GM10266 (cell line): ENCODE measurements around the gene CCDC57.
"Not testable (repeated sequence)": the region's sequence is repeated elsewhere in the genome, so short reads cannot be mapped to it uniquely, and the experiment has no call there.

Source experiments
- DNase-seq: peaks from one replicate; pipeline ENCODE4 v3.0.0; 2012; ENCODE audit errors: extremely low spot score
- TF ChIP-seq, protein P1 (sequence below): IDR thresholded peaks from 2 replicates; pipeline ENCODE4 v1.5.1; 2012; ENCODE audit warnings: mild to moderate bottlenecking, low read depth; ENCODE audit not compliant: control insufficient read depth, insufficient read depth; ENCODE audit errors: missing control alignments

CCDC57 gene, protein sequence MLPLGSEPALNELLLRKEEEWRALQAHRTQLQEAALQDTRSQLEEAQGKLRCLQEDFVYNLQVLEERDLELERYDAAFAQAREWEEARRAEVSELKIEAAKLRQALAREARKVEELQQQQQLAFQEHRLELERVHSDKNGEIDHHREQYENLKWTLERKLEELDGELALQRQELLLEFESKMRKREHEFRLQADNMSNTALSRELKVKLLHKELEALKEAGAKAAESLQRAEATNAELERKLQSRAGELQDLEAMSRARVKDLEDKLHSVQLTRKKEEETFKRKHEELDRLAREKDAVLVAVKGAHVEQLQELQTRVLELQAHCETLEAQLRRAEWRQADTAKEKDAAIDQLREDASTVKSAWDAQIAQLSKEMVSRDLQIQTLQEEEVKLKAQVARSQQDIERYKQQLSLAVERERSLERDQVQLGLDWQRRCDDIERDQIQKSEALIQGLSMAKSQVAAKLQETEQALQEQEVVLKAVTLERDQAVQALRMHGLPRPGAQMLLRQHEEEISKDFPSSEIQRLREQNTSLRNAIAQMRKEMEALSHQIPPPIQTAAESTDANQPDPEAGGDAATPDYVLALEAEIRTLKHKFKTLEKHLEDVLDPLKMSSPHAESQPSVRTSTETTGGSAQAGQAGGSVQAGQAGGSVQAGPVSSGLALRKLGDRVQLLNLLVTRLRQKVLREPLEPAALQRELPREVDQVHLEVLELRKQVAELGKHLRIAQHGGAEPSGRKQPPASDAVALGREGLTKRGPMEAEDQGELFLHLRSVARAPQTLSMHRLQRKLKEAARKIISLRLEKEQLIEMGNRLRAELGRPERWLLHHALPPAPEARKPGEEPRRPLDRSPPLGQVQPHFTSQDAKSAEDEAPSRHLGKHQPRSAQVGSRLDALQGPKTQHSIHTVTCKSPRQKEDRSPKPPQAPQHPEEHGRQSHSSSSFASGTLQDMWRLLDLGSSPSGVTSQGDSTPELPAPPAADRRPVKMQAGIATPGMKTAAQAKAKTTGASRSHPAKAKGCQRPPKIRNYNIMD

DNA sequence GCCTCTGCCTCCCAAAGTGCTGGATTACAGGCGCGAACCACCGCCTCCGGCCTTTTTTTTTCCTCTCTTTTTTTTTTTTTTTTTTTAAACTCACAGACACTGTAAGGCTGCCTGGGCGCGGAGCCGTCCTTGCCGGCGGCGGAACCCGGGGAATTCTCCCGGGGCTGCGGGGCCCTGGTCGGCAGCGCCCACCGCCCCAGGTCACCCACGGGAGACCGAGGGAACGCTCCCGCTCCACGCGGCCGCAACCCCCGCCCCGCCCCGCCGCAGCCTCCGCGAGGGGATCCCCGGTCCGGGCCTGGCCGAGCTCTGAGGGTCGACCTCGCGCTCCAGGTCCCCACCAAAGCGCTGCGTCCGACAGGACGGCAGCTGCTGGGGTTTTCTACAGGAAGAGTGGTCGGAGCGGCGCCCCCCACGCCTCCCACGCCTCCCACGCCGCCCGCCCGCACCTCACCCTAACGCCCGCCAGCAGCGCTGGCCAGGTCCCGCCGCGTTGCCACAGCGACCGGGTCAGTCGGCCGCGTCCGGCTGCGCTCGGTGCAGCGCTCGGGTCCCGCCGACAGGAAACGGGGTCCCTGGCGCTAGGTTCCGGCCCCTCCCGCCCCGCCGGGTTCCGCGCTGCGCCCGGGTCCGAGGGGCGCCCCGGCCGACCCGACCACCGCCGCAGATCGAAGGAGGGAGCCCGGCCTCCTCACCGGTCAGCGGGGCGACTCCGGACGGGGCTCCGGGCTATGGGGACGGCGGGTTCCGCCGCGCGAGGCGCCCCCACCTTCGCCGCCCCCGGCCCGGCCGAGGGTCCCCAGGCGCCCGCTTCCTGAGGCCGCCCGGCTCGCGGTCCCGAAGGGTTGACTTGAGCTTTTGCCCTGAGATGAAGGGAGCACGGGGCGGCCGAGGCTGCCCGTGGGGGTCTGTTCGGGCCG, at the start of gene CCDC57:
Gene CCDC57, minus strand, starts transcription at position 512 of the 920 bp plus-strand sequence. CDS start 10,898 bp downstream, outside the sequence.
- TF ChIP-seq, protein P1, sequence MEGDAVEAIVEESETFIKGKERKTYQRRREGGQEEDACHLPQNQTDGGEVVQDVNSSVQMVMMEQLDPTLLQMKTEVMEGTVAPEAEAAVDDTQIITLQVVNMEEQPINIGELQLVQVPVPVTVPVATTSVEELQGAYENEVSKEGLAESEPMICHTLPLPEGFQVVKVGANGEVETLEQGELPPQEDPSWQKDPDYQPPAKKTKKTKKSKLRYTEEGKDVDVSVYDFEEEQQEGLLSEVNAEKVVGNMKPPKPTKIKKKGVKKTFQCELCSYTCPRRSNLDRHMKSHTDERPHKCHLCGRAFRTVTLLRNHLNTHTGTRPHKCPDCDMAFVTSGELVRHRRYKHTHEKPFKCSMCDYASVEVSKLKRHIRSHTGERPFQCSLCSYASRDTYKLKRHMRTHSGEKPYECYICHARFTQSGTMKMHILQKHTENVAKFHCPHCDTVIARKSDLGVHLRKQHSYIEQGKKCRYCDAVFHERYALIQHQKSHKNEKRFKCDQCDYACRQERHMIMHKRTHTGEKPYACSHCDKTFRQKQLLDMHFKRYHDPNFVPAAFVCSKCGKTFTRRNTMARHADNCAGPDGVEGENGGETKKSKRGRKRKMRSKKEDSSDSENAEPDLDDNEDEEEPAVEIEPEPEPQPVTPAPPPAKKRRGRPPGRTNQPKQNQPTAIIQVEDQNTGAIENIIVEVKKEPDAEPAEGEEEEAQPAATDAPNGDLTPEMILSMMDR = no peak
- DNase-seq = peak; percentile 98

DNA sequence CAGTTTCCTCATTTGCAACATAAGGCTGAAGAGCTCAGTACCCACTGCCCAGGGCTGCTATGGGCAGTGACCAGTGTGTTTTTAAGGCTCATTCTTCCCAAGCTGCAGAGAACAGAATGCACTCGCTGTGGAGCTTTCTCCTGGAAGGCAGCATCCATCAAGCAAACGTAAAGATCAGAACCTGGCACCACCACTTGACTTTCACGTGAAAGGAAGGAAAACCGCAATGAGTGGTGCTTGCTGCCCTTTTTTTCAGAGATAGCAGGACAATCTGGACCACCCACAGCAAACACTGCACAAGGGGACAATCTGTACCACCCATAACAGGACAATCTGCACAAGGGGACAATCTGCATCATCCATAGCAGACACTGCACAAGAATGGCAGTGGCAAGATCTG, 49.7 kb upstream of the CCDC57 start:
- TF ChIP-seq, protein P1 = no peak
- no peak for DNase-seq

DNA sequence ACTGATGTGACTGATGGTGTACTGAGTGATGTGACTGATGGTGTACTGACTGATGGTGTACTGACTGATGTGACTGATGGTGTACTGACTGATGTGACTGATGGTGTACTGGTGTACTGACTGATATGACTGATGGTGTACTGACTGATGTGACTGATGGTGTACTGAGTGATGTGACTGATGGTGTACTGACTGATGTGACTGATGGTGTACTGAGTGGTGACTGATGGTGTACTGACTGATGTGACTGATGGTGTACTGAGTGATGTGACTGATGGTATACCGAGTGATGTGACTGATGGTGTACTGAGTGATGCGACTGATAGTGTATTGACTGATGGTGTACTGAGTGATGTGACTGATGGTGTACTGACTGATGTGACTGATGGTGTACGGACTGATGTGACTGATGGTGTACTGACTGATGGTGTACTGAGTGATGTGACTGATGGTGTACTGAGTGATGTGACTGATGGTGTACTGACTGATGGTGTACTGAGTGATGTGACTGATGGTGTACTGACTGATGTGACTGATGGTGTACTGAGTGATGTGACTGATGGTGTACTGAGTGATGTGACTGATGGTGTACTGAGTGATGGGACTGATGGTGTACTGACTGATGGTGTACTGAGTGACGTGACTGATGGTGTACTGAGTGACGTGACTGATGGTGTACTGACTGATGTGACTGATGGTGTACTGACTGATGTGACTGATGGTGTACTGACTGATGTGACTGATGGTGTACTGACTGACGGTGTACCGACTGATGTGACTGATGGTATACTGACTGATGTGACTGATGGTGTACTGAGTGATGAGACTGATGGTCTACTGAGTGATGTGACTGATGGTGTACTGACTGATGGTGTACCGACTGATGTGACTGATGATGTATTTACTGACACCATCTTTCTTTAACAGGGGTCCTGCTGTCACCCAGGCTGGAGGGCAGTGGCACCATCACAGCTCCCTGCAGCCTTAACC, 47.6 kb upstream of the CCDC57 start:
- DNase-seq = not testable (repeated sequence)

DNA sequence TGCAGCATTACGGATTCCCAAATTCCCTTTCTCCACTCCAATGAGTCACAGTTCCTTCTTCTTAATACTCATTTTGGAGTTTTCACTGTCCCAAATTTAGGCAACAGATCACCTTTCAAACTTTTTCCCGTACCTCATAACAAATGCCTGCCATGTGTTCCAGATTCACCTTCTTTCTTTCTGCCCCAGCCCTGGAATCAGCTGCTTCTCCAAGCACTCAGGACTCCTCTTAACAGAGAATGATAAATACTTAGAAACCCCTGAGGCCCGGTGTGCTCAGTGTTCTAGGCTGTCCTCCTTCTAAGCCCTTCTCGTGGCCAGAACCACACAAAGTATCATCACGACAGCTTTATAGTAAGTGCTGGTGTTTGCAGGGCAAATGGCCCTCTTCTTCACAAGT, 45.9 kb upstream of the CCDC57 start:
- TF ChIP-seq, protein P1 = no peak
- DNase-seq = no peak

DNA sequence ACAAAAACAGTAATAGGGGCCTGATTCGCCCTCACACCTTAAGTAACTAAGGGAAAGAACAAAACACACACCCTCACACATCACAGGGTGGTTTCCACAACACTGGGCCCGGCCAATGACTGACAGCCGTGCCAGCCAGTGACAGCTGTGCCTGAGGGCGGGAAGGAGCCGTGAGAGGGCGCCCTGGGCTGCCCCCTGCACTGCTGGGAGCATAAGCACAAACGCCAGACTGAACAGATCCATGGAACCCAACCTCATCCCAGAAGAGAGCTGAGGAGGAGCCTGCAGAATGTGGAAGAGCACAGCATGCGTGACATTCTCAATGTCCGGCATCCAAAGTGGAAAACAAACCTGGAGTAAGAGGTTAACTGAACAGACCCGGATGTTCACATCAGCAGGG, 44.8 kb upstream of the CCDC57 start:
- TF ChIP-seq, protein P1 = peak; percentile 14
- DNase-seq = peak; percentile 67

DNA sequence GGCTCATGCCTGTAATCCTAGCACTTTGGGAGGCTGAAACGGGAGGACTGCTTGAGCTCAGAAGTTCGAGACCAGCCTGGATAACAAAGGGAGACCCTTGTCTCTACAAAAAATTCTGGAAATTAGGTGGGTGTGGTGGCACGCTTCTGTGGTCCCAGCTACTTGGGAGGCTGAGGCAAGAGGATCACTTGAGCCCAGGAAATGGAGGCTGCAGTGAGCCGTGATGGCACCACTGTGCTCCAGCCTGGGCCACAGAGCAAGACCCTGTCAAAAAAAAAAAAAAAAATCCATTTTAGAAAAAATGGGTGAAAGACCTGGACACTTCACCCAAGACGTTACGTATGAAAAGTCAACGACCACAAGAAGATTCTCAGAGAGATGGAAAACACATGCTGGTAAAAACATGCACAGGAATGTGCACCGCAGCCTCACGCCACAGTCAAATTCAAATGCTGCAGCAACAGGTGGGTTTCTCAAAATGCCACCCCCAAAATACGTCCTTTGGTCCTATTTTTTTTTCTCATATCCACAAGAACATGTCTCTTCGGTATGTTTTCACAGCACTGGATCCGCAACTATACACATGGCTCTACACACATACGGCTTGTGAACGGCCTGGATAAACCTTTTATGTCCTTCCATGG, 43.7 kb upstream of the CCDC57 start:
- DNase-seq = no peak
- TF ChIP-seq, protein P1 = no peak
